ENCODE data around the gene PEAK1.

Gene PEAK1

GRCh38 chr15:77419836-77420609 is at the start of gene PEAK1:
Gene PEAK1 (minus strand): TSS chr15:77420104. CDS start chr15:77181926, 238,178 bp downstream.
- peak; percentile 97 for DNase-seq

- no peak for DNase-seq
Measured at GRCh38 chr15:77468896-77469295, 49.0 kb upstream of the PEAK1 start.

GRCh38 chr15:77466521-77466920 is 46.6 kb upstream of the PEAK1 start:
- DNase-seq: no peak

- DNase-seq: no peak
Measured at GRCh38 chr15:77464129-77464865, 44.4 kb upstream of the PEAK1 start.

GRCh38 chr15:77461486-77461885 is 41.6 kb upstream of the PEAK1 start:
- no peak for DNase-seq

GRCh38 chr15:77459031-77459430 is 39.1 kb upstream of the PEAK1 start:
- DNase-seq: no peak

- DNase-seq: no peak
Measured at GRCh38 chr15:77457905-77458265, 38.0 kb upstream of the PEAK1 start.

GRCh38 chr15:77457191-77457904 is 37.4 kb upstream of the PEAK1 start:
- no peak for DNase-seq

GRCh38 chr15:77456746-77457145 is 36.8 kb upstream of the PEAK1 start:
- no peak for DNase-seq

- no peak for DNase-seq
Measured at GRCh38 chr15:77455696-77456321, 35.9 kb upstream of the PEAK1 start.

GRCh38 chr15:77454951-77455350 is 35.0 kb upstream of the PEAK1 start:
- DNase-seq: no peak

GRCh38 chr15:77454265-77454664 is 34.4 kb upstream of the PEAK1 start:
- no peak for DNase-seq

- no peak for DNase-seq
Measured at GRCh38 chr15:77446840-77447390, 27.0 kb upstream of the PEAK1 start.

- no peak for DNase-seq
Measured at GRCh38 chr15:77440378-77440999, 20.6 kb upstream of the PEAK1 start.

- no peak for DNase-seq
Measured at GRCh38 chr15:77437264-77437663, 17.4 kb upstream of the PEAK1 start.

- no peak for DNase-seq
Measured at GRCh38 chr15:77436822-77437221, 16.9 kb upstream of the PEAK1 start.

GRCh38 chr15:77430652-77431051 is 10.7 kb upstream of the PEAK1 start:
- no peak for DNase-seq

GRCh38 chr15:77430213-77430612 is 10.3 kb upstream of the PEAK1 start:
- no peak for DNase-seq

GRCh38 chr15:77426871-77427270 is 7.0 kb upstream of the PEAK1 start:
- DNase-seq: no peak

GRCh38 chr15:77426377-77426776 is 6.5 kb upstream of the PEAK1 start:
- no peak for DNase-seq

GRCh38 chr15:77425104-77425503 is 5.2 kb upstream of the PEAK1 start:
- DNase-seq: no peak

- DNase-seq: no peak
Measured at GRCh38 chr15:77421370-77421700, 1.4 kb upstream of the PEAK1 start.

Data from NCI-H446 (cell line).